HepG2 (cell line): ENCODE measurements around the gene ATG9A. TPM values are rescaled to one million over a fixed set of nuclear protein-coding genes. Genes with fewer than 3 reads are reported as not detected.

Source experiments
- ATF2 ChIP-seq: sonication (generic); formaldehyde crosslinking; IDR thresholded peaks from 2 replicates; pipeline ENCODE4 v1.4.0; 2020; ENCODE audit warnings: missing genetic modification reagents
- BRD4 ChIP-seq: sonication (generic); formaldehyde crosslinking; IDR thresholded peaks from 2 replicates; pipeline ENCODE4 v1.4.0; 2020; ENCODE audit warnings: missing genetic modification reagents
- HCFC1 ChIP-seq: fragments of 150-350 bp; IDR thresholded peaks from 2 replicates; pipeline ENCODE4 v1.6.1; 2014; ENCODE audit warnings: low read depth, low read length
- KMT2B ChIP-seq: IDR thresholded peaks from 2 replicates; pipeline ENCODE4 v1.6.1; 2016; ENCODE audit warnings: missing genetic modification reagents, missing compliant biosample characterization
- MEF2D ChIP-seq: sonication (generic); formaldehyde crosslinking; IDR thresholded peaks from 2 replicates; pipeline ENCODE4 v1.5.1; 2020; ENCODE audit warnings: mild to moderate bottlenecking, missing genetic modification reagents
- MXD1 ChIP-seq: sonication (generic); formaldehyde crosslinking; IDR thresholded peaks from 2 replicates; pipeline ENCODE4 v1.4.0; 2020; ENCODE audit warnings: mild to moderate bottlenecking, missing genetic modification reagents
- NCOA5 ChIP-seq: sonication (generic); formaldehyde crosslinking; IDR thresholded peaks from 2 replicates; pipeline ENCODE4 v1.4.0; 2020; ENCODE audit warnings: missing genetic modification reagents
- RFXAP ChIP-seq: sonication (generic); formaldehyde crosslinking; IDR thresholded peaks from 2 replicates; pipeline ENCODE4 v1.4.0; 2020; ENCODE audit warnings: missing genetic modification reagents, borderline replicate concordance
- RXRB ChIP-seq: IDR thresholded peaks from 2 replicates; pipeline ENCODE4 v1.6.1; 2016; ENCODE audit warnings: borderline replicate concordance, missing genetic modification reagents, missing compliant biosample characterization
- SAP130 ChIP-seq: IDR thresholded peaks from 2 replicates; pipeline ENCODE4 v1.6.1; 2016; ENCODE audit warnings: low read depth
- SMARCE1 ChIP-seq: fragments of 450-650 bp; IDR thresholded peaks from 2 replicates; pipeline ENCODE4 v1.6.1; 2017; ENCODE audit warnings: borderline replicate concordance
- SNAPC4 ChIP-seq: sonication (generic); formaldehyde crosslinking; IDR thresholded peaks from 2 replicates; pipeline ENCODE4 v1.4.0; 2020; ENCODE audit warnings: mild to moderate bottlenecking, missing genetic modification reagents
- TBL1XR1 ChIP-seq: fragments of 150-350 bp; IDR thresholded peaks from 2 replicates; pipeline ENCODE4 v1.6.1; 2014; ENCODE audit warnings: borderline replicate concordance, low read length; ENCODE audit not compliant: partially characterized antibody
- WIZ ChIP-seq: sonication (generic); formaldehyde crosslinking; IDR thresholded peaks from 2 replicates; pipeline ENCODE4 v1.5.1; 2020; ENCODE audit warnings: mild to moderate bottlenecking, missing genetic modification reagents
- ZNF101 ChIP-seq: sonication (generic); formaldehyde crosslinking; IDR thresholded peaks from 2 replicates; pipeline ENCODE4 v1.4.0; 2020; ENCODE audit warnings: mild to moderate bottlenecking, low read depth, missing genetic modification reagents, borderline replicate concordance
- ZNF256 ChIP-seq: sonication (generic); formaldehyde crosslinking; conservative IDR thresholded peaks from 2 replicates; pipeline ENCODE4 v1.4.0; 2020; ENCODE audit warnings: missing genetic modification reagents
- ZNF33A ChIP-seq: sonication (generic); formaldehyde crosslinking; IDR thresholded peaks from 2 replicates; pipeline ENCODE4 v1.5.1; 2020; ENCODE audit warnings: missing genetic modification reagents, mild to moderate bottlenecking, moderate library complexity, borderline replicate concordance
- ZNF343 ChIP-seq: sonication (generic); formaldehyde crosslinking; IDR thresholded peaks from 2 replicates; pipeline ENCODE4 v1.4.0; 2020; ENCODE audit warnings: mild to moderate bottlenecking, missing genetic modification reagents
- ZNF362 ChIP-seq: sonication (generic); formaldehyde crosslinking; IDR thresholded peaks from 2 replicates; pipeline ENCODE4 v1.4.0; 2020; ENCODE audit warnings: missing genetic modification reagents, mild to moderate bottlenecking, borderline replicate concordance
- ZNF367 ChIP-seq: sonication (generic); formaldehyde crosslinking; IDR thresholded peaks from 2 replicates; pipeline ENCODE4 v1.4.0; 2020; ENCODE audit warnings: missing genetic modification reagents, borderline replicate concordance
- ZNF414 ChIP-seq: sonication (generic); formaldehyde crosslinking; IDR thresholded peaks from 2 replicates; pipeline ENCODE4 v1.5.0; 2020; ENCODE audit warnings: missing genetic modification reagents
- polyA plus RNA-seq, 8 experiments: library from polyadenylated mRNA; depleted of rRNA in 3 of 8; stranded (reverse) in 7 of 8; unstranded in 1 of 8; fragments of >200 nt; fragmentation: Illumina TruSeq in 4 of 8; extraction: Trizol in 4 of 8; gene quantifications; 2 replicates each; pipeline versions ENCODE4 v1.2.1 to v1.2.3, GENCODE V29; 2011 to 2016; ENCODE audit warnings: low read depth in 4 of 8, missing spikeins in 1 of 8, mixed read lengths in 1 of 8; ENCODE audit not compliant: insufficient read depth in 1 of 8
- total RNA-seq, 5 experiments: library from RNA; depleted of rRNA; stranded (reverse); fragments of >200 nt; fragmentation: Illumina TruSeq; extraction: Trizol; gene quantifications; 2 replicates each; pipeline ENCODE4 v1.2.3, GENCODE V29; 2016; ENCODE audit warnings: low read depth in 1 of 5

Gene ATG9A
- total and polyA plus RNA-seq, 2 of the 13 experiments (the other 11 are each of a cell fraction or from before 2014, with no cell fraction given): 35.0 to 131 TPM

- no peak; the same call in 1 of the 2 replicates for TF ChIP-seq ZNF367
- no peak for TF ChIP-seq ZNF101 (CRISPR knock-in tag)
- no peak for TF ChIP-seq MEF2D (CRISPR knock-in tag)
- no peak for TF ChIP-seq WIZ (CRISPR knock-in tag)
- TF ChIP-seq RFXAP (CRISPR knock-in tag): no peak
- no peak for TF ChIP-seq ZNF33A (CRISPR knock-in tag)
- TF ChIP-seq ZNF362: no peak
- no peak for TF ChIP-seq SNAPC4 (CRISPR knock-in tag)
- TF ChIP-seq KMT2B (CRISPR knock-in tag): 0 out of 2 replicates have a peak, but pooled peaks have one; percentile 38
- no peak for TF ChIP-seq SAP130 (CRISPR knock-in tag)
- 0 out of 2 replicates have a peak, but pooled peaks have one; percentile 22 for TF ChIP-seq RXRB (CRISPR knock-in tag)
- no peak for TF ChIP-seq BRD4 (CRISPR knock-in tag)
- TF ChIP-seq SMARCE1: no peak
- no peak for TF ChIP-seq HCFC1
- TF ChIP-seq ATF2 (CRISPR knock-in tag): 0 out of 2 replicates have a peak, but pooled peaks have one; percentile 33
- TF ChIP-seq ZNF343 (CRISPR knock-in tag): 0 out of 2 replicates have a peak, but pooled peaks have one; percentile 11
- no peak for TF ChIP-seq MXD1 (CRISPR knock-in tag)
- TF ChIP-seq ZNF414: no peak
- peak; percentile 4 for TF ChIP-seq TBL1XR1
- TF ChIP-seq ZNF256 (CRISPR knock-in tag): no peak
- no peak for TF ChIP-seq NCOA5 (CRISPR knock-in tag)
These were observed 1.2 kb downstream of the ATG9A start (continued) for GRCh38 chr2:219228041-219228910.
